H1 (cell line): ENCODE results near the gene EMX1.

Source experiments
- POLR2A ChIP-seq, 2 experiments: IDR thresholded peaks; 1 replicate in 1 of 2; 2 replicates in 1 of 2; pipeline ENCODE4 v1.6.1; 2011; ENCODE audit warnings: low read depth in 2 of 2, low read length in 2 of 2, mild to moderate bottlenecking in 2 of 2; ENCODE audit errors: control extremely low read depth in 1 of 2
- SIN3A ChIP-seq, 2 experiments: IDR thresholded peaks in 1 of 2; conservative IDR thresholded peaks in 1 of 2; 2 replicates each; pipeline ENCODE4 v1.6.1; 2011 to 2012; ENCODE audit warnings: low read length in 2 of 2, improper control_type of control experiment in 1 of 2, low read depth in 1 of 2, mild to moderate bottlenecking in 1 of 2
- TAF1 ChIP-seq: IDR thresholded peaks from 2 replicates; pipeline ENCODE4 v1.6.1; 2011; ENCODE audit warnings: mild to moderate bottlenecking, low read depth, low read length
- USF2 ChIP-seq: IDR thresholded peaks from 2 replicates; pipeline ENCODE4 v1.6.1; 2011; ENCODE audit warnings: low read length, improper control_type of control experiment
- TF ChIP-seq, protein P1 (sequence below), 3 experiments: IDR thresholded peaks; 1 replicate in 2 of 3; 2 replicates in 1 of 3; pipeline versions ENCODE4 v1.5.1 to v1.6.1; 2011; ENCODE audit warnings: low read length in 3 of 3, mild to moderate bottlenecking in 3 of 3, inconsistent platforms in 2 of 3, low read depth in 1 of 3, moderate library complexity in 1 of 3; ENCODE audit not compliant: insufficient read depth in 1 of 3; ENCODE audit errors: control extremely low read depth in 1 of 3

GRCh38 chr2:72964146-72964525 is 46.8 kb downstream of the EMX1 start:
- no peak for TF ChIP-seq POLR2A (IDR thresholded peaks at IDR 0.05; ENCODE audit: control extremely low read depth in 1 of 2, low read depth in 2 of 2, low read length in 2 of 2)
- no peak for TF ChIP-seq USF2
- TF ChIP-seq, protein P1, sequence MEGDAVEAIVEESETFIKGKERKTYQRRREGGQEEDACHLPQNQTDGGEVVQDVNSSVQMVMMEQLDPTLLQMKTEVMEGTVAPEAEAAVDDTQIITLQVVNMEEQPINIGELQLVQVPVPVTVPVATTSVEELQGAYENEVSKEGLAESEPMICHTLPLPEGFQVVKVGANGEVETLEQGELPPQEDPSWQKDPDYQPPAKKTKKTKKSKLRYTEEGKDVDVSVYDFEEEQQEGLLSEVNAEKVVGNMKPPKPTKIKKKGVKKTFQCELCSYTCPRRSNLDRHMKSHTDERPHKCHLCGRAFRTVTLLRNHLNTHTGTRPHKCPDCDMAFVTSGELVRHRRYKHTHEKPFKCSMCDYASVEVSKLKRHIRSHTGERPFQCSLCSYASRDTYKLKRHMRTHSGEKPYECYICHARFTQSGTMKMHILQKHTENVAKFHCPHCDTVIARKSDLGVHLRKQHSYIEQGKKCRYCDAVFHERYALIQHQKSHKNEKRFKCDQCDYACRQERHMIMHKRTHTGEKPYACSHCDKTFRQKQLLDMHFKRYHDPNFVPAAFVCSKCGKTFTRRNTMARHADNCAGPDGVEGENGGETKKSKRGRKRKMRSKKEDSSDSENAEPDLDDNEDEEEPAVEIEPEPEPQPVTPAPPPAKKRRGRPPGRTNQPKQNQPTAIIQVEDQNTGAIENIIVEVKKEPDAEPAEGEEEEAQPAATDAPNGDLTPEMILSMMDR (IDR thresholded peaks at IDR 0.05; ENCODE audit: control extremely low read depth in 1 of 3, insufficient read depth in 1 of 3, low read depth in 1 of 3, low read length in 3 of 3), result no peak
- TF ChIP-seq TAF1, result no peak
- TF ChIP-seq SIN3A (conservative IDR thresholded peaks at IDR 0.05 in 1 of 2, IDR thresholded peaks at IDR 0.05 in 1 of 2; ENCODE audit: low read depth in 1 of 2, low read length in 2 of 2), result no peak
